Stimulated activated CD4-positive, alpha-beta T cell treated with anti-CD3 and anti-CD28 coated beads, Interleukin-4, amount 100 ng/mL, for 24 hours (primary cell): ENCODE measurements around the gene CPA4.

Experiments used
- DNase-seq: peaks from one replicate; pipeline ENCODE4 v3.0.0-alpha.2; 2020

Gene CPA4

GRCh38 chr7:130346177-130346905 lies 53.4 kb downstream of the CPA4 start:
- DNase-seq = no peak

GRCh38 chr7:130346941-130347340 lies 54.0 kb downstream of the CPA4 start:
- no peak for DNase-seq

GRCh38 chr7:130349911-130350782 lies 57.2 kb downstream of the CPA4 start:
- no peak for DNase-seq

GRCh38 chr7:130350945-130351790 lies 58.2 kb downstream of the CPA4 start:
- DNase-seq = no peak

- DNase-seq = no peak
These were observed 58.8 kb downstream of the CPA4 start for GRCh38 chr7:130351791-130352090.

GRCh38 chr7:130352194-130353074 lies 59.5 kb downstream of the CPA4 start:
- no peak for DNase-seq

- DNase-seq = no peak
These were observed 60.2 kb downstream of the CPA4 start for GRCh38 chr7:130353196-130353595.

- no peak for DNase-seq
These were observed 63.3 kb downstream of the CPA4 start for GRCh38 chr7:130356121-130356875.

- DNase-seq = no peak
These were observed 64.1 kb downstream of the CPA4 start for GRCh38 chr7:130356876-130357611.

- DNase-seq = no peak
These were observed 65.5 kb downstream of the CPA4 start for GRCh38 chr7:130358471-130358870.

GRCh38 chr7:130359276-130359857 lies 66.4 kb downstream of the CPA4 start:
- DNase-seq = no peak

- DNase-seq = no peak
These were observed 67.6 kb downstream of the CPA4 start for GRCh38 chr7:130360518-130360917.

- DNase-seq = no peak
These were observed 68.7 kb downstream of the CPA4 start for GRCh38 chr7:130361681-130362080.

- DNase-seq = no peak
These were observed 69.4 kb downstream of the CPA4 start for GRCh38 chr7:130362251-130362816.

- DNase-seq = peak; percentile 55
These were observed 70.3 kb downstream of the CPA4 start for GRCh38 chr7:130363026-130363847.

- DNase-seq = no peak
These were observed 71.5 kb downstream of the CPA4 start for GRCh38 chr7:130364451-130364850.

GRCh38 chr7:130365088-130365487 lies 72.1 kb downstream of the CPA4 start:
- no peak for DNase-seq

GRCh38 chr7:130365511-130366441 lies 72.8 kb downstream of the CPA4 start:
- no peak for DNase-seq
